ENCODE measurements around the gene TSPAN9.

- TF ChIP-seq POLR2A (IDR thresholded peaks at IDR 0.05): no peak
- no peak for TF ChIP-seq CTCF (IDR thresholded peaks at IDR 0.05)
These were observed 52.3 kb downstream of the TSPAN9 start for GRCh38 chr12:3129301-3130056.
